Measurements from ENCODE around the gene INTS6. TPM values are rescaled to one million over a fixed set of nuclear protein-coding genes. Genes with fewer than 3 reads are reported as not detected.

INTS6 gene
- total and polyA plus RNA-seq, 2 donors (not counting 1 experiment from before 2014, with no cell fraction given) = 15.4 to 74.7 TPM

- H3K4me1 ChIP-seq (ENCODE audit: control insufficient read depth in 2 of 2, insufficient read depth in 2 of 2, low read length in 2 of 2) = no peaks in the 10 kb centered on the region
- H3K79me2 ChIP-seq (ENCODE audit: control insufficient read depth, insufficient read depth, low read length) = no peaks in the 10 kb centered on the region
- DNase-seq = no peak
- peaks cover 5 to 7% of the 10 kb centered on the region in 2 experiments for H3K36me3 ChIP-seq (replicated peaks in 1 of 2; ENCODE audit: control extremely low read depth in 1 of 2, control insufficient read depth in 1 of 2, extremely low read depth in 1 of 2, insufficient read depth in 2 of 2, low read length in 1 of 2)
- POLR2A ChIA-PET = no interaction called here
- no peak for ATAC-seq (ENCODE audit: low read depth)
- H3K27ac ChIP-seq (ENCODE audit: low read length in 2 of 2) = no peak overlapping the region
- H3K9ac ChIP-seq (ENCODE audit: low read length) = no peak overlapping the region
- no peak for TF ChIP-seq EZH2 (IDR thresholded peaks at IDR 0.05; ENCODE audit: borderline replicate concordance, insufficient read depth, low read depth, low read length, poor library complexity, severe bottlenecking)
- H3K9me3 ChIP-seq (ENCODE audit: control extremely low read depth in 1 of 3, control insufficient read depth in 2 of 3, insufficient read depth in 1 of 3, low read length in 2 of 3) = no peaks in the 10 kb centered on the region
- Mint-ChIP-seq H3K27me3 (no peaks in the 10 kb centered on the region), H3K4me3 (no peak overlapping the region), H3K27ac (no peak overlapping the region), H3K4me1 (no peaks in the 10 kb centered on the region), H3K9me3 (ENCODE audit: insufficient read depth) (no peaks in the 10 kb centered on the region)
- H3K4me2 ChIP-seq (replicated peaks; ENCODE audit: low read depth, low read length, poor library complexity, severe bottlenecking) = no peak overlapping the region
- CTCF ChIA-PET = no interaction called here
- intact Hi-C loops (cut with micrococcal nuclease) = no loop called here
- H3K27me3 ChIP-seq (replicated peaks in 1 of 4; ENCODE audit: control extremely low read depth in 1 of 4, control insufficient read depth in 3 of 4, insufficient read depth in 4 of 4, low read length in 3 of 4) = no peaks in the 10 kb centered on the region
- no peaks in the 10 kb centered on the region for H4K20me1 ChIP-seq (ENCODE audit: control insufficient read depth, insufficient read depth, low read length, poor library complexity, severe bottlenecking)
- WGBS (ENCODE audit: insufficient coverage) = no CpG with 5 or more reads among the region's 1 CpG
- H2AFZ ChIP-seq (ENCODE audit: insufficient read depth, low read depth, low read length, poor library complexity, severe bottlenecking) = no peak overlapping the region
- H3K4me3 ChIP-seq (ENCODE audit: control extremely low read depth in 1 of 5, extremely low read depth in 1 of 5, insufficient read depth in 1 of 5, low read depth in 2 of 5, low read length in 4 of 5) = no peak overlapping the region
These were observed 92.3 kb downstream of the INTS6 start for GRCh38 chr13:51360489-51360888.

- WGBS (ENCODE audit: insufficient coverage) = no CpG with 5 or more reads among the region's 1 CpG
- Mint-ChIP-seq H3K27ac (no peak overlapping the region), H3K4me3 (no peak overlapping the region), H3K27me3 (no peaks in the 10 kb centered on the region), H3K9me3 (ENCODE audit: insufficient read depth) (no peaks in the 10 kb centered on the region), H3K4me1 (no peaks in the 10 kb centered on the region)
- Histone ChIP-seq H3K36me3 (replicated peaks in 1 of 2; ENCODE audit: control extremely low read depth in 1 of 2, control insufficient read depth in 1 of 2, extremely low read depth in 1 of 2, insufficient read depth in 2 of 2, low read length in 1 of 2) (peaks cover 0 to 5% of the 10 kb centered on the region in 2 experiments), H3K27ac (ENCODE audit: low read length in 2 of 2) (no peak overlapping the region), H3K4me2 (replicated peaks; ENCODE audit: low read depth, low read length, poor library complexity, severe bottlenecking) (no peak overlapping the region), H3K4me1 (ENCODE audit: control insufficient read depth in 2 of 2, insufficient read depth in 2 of 2, low read length in 2 of 2) (no peaks in the 10 kb centered on the region), H2AFZ (ENCODE audit: insufficient read depth, low read depth, low read length, poor library complexity, severe bottlenecking) (no peak overlapping the region), H3K9ac (ENCODE audit: low read length) (no peak overlapping the region), H4K20me1 (ENCODE audit: control insufficient read depth, insufficient read depth, low read length, poor library complexity, severe bottlenecking) (no peaks in the 10 kb centered on the region), H3K4me3 (ENCODE audit: control extremely low read depth in 1 of 5, extremely low read depth in 1 of 5, insufficient read depth in 1 of 5, low read depth in 2 of 5, low read length in 4 of 5) (no peak overlapping the region), H3K27me3 (replicated peaks in 1 of 4; ENCODE audit: control extremely low read depth in 1 of 4, control insufficient read depth in 3 of 4, insufficient read depth in 4 of 4, low read length in 3 of 4) (no peaks in the 10 kb centered on the region), H3K9me3 (ENCODE audit: control extremely low read depth in 1 of 3, control insufficient read depth in 2 of 3, insufficient read depth in 1 of 3, low read length in 2 of 3) (no peaks in the 10 kb centered on the region), H3K79me2 (ENCODE audit: control insufficient read depth, insufficient read depth, low read length) (no peaks in the 10 kb centered on the region)
- no peak for ATAC-seq (ENCODE audit: low read depth)
- TF ChIP-seq EZH2 (IDR thresholded peaks at IDR 0.05; ENCODE audit: borderline replicate concordance, insufficient read depth, low read depth, low read length, poor library complexity, severe bottlenecking) = no peak
- no peak for TF ChIP-seq CTCF (IDR thresholded peaks at IDR 0.05)
- DNase-seq = no peak
- intact Hi-C loops (cut with micrococcal nuclease) = no loop called here
- ChIA-PET POLR2A (no interaction called here), CTCF (no interaction called here)
These were observed 93.5 kb downstream of the INTS6 start for GRCh38 chr13:51359352-51359751.

Measured in B cell (primary cell).